K562 (cell line): ENCODE data around the gene CHD3. TPM values are rescaled to one million over a fixed set of nuclear protein-coding genes. Genes with fewer than 3 reads are reported as not detected.

Experiments
- ATAC-seq: fragments of 200-7000 bp; cut with Tn5 transposase; 3 replicates; pipeline ENCODE4 v1.9.1; 2020; ENCODE audit warnings: moderate library complexity
- BruUV-seq: library from RNA; stranded (reverse); fragments of 400-500 nt; replicated peaks from 2 replicates; lab custom pipeline; 2021; lab: Mats Ljungman, UMichigan
- CTCF ChIA-PET: fragments of 300-600 bp; formaldehyde crosslinking; extraction: SDS; loops from one replicate; lab custom pipeline; 2021; ENCODE audit warnings: low intra/inter-chr PET ratio; lab: Yijun Ruan, JAX
- POLR2A ChIA-PET: fragments of 300-600, 350-650 bp; sonication (Branson Sonifier 250); formaldehyde crosslinking; extraction: SDS; loops from one replicate; lab custom pipeline; 2021; ENCODE audit warnings: antibody characterized with exemption, inconsistent platforms; lab: Yijun Ruan, JAX
- DNase-seq, 4 experiments: peaks; one replicate each; pipeline versions ENCODE4 v3.0.0 to v3.0.0-alpha.2; 2011 to 2018; ENCODE audit warnings: low spot score in 3 of 4, mixed read lengths in 3 of 4; ENCODE audit errors: extremely low read depth in 1 of 4
- FAIRE-seq: peaks from 2 replicates; lab custom pipeline; 2011; peaks lifted over from hg19 to GRCh38; lab: Jason Lieb, UNC
- H2AFZ ChIP-seq: 2 replicates; pipeline ENCODE4 v1.6.0; 2011; ENCODE audit warnings: low read depth, low read length, control low read depth, inconsistent platforms
- H3K27ac ChIP-seq: fragments of 200-600 bp; 3 replicates; pipeline ENCODE4 v1.8.0; 2011; ENCODE audit warnings: low read depth, mild to moderate bottlenecking, control low read depth, inconsistent platforms, low read length, moderate library complexity, mixed read lengths; ENCODE audit errors: extremely low read depth
- H3K27me3 ChIP-seq, 2 experiments: fragments of 300-600 bp in 1 of 2; 2 replicates in 1 of 2; 3 replicates in 1 of 2; pipeline versions ENCODE4 v1.6.0 to v1.8.0; 2011; ENCODE audit warnings: inconsistent platforms in 2 of 2, low read length in 2 of 2, mild to moderate bottlenecking in 1 of 2, mixed read lengths in 1 of 2, moderate library complexity in 1 of 2; ENCODE audit not compliant: control insufficient read depth in 2 of 2, insufficient read depth in 2 of 2
- H3K36me3 ChIP-seq: fragments of 300-600 bp; 3 replicates; pipeline ENCODE4 v1.8.0; 2011; ENCODE audit warnings: mild to moderate bottlenecking, low read length, inconsistent platforms; ENCODE audit not compliant: control insufficient read depth, insufficient read depth
- H3K4me1 ChIP-seq, 2 experiments: fragments of 200-600 bp in 1 of 2; replicated peaks in 1 of 2; 2 replicates in 1 of 2; 3 replicates in 1 of 2; pipeline versions ENCODE4 v1.5.1 to v1.8.0; 2011; ENCODE audit warnings: inconsistent platforms in 2 of 2, low read length in 2 of 2, mild to moderate bottlenecking in 1 of 2, mixed read lengths in 1 of 2, moderate library complexity in 1 of 2; ENCODE audit not compliant: control insufficient read depth in 2 of 2, insufficient read depth in 2 of 2
- H3K4me2 ChIP-seq: 2 replicates; pipeline ENCODE4 v1.6.1; 2011; ENCODE audit warnings: low read length, control low read depth, inconsistent platforms, mixed read lengths; ENCODE audit not compliant: insufficient read depth
- H3K4me3 ChIP-seq: fragments of 200-600 bp; sonication (generic), shearing (Covaris generic); 2 replicates; pipeline ENCODE4 v1.5.1; 2016; ENCODE audit warnings: control low read depth, inconsistent platforms
- H3K79me2 ChIP-seq: fragments of 200-600 bp; 3 replicates; pipeline ENCODE4 v1.8.0; 2011; ENCODE audit warnings: low read length, inconsistent platforms; ENCODE audit not compliant: control insufficient read depth, insufficient read depth
- H3K9ac ChIP-seq, 2 experiments: 2 replicates each; pipeline versions ENCODE4 v1.6.0 to v1.6.1; 2011; ENCODE audit warnings: low read depth in 2 of 2, low read length in 2 of 2, control low read depth in 1 of 2, inconsistent platforms in 1 of 2, mild to moderate bottlenecking in 1 of 2, mixed read lengths in 1 of 2; ENCODE audit not compliant: insufficient read depth in 1 of 2
- H3K9me1 ChIP-seq: one replicate; pipeline ENCODE4 v1.6.0; 2011; ENCODE audit warnings: inconsistent platforms, mild to moderate bottlenecking, low read length, moderate library complexity; ENCODE audit not compliant: control insufficient read depth, insufficient read depth
- H3K9me3 ChIP-seq: replicated peaks from 2 replicates; pipeline ENCODE4 v1.5.1; 2011; ENCODE audit warnings: low read depth, low read length, inconsistent platforms; ENCODE audit not compliant: control insufficient read depth, insufficient read depth
- H4K20me1 ChIP-seq: replicated peaks from 2 replicates; pipeline ENCODE4 v1.6.1; 2011; ENCODE audit warnings: low read length, inconsistent platforms, mixed read lengths; ENCODE audit not compliant: control insufficient read depth, insufficient read depth
- CC2D1A ChIP-seq: fragments of 450-650 bp; IDR thresholded peaks from 2 replicates; pipeline ENCODE4 v1.6.1; 2017; ENCODE audit warnings: mild to moderate bottlenecking
- ETV6 ChIP-seq, 3 experiments: fragments of 150-350 bp in 1 of 3; sonication (generic) in 1 of 3; formaldehyde crosslinking in 1 of 3; IDR thresholded peaks; 2 replicates each; pipeline versions ENCODE4 v1.6.1 to v1.8.0; 2014 to 2022; ENCODE audit warnings: borderline replicate concordance in 2 of 3, low read depth in 2 of 3, antibody characterized with exemption in 1 of 3, low read length in 1 of 3, mild to moderate bottlenecking in 1 of 3, missing genetic modification reagents in 1 of 3
- FUS ChIP-seq: fragments of 200-400 bp; formaldehyde crosslinking; optimal IDR thresholded peaks from 2 replicates; pipeline ENCODE3; 2017; ENCODE audit warnings: low read depth, low read length
- HOXB6 ChIP-seq: fragments of 250-450 bp; sonication (Bioruptor Pico); IDR thresholded peaks from 2 replicates; pipeline ENCODE4 v1.5.1; 2022; ENCODE audit warnings: mild to moderate bottlenecking, borderline replicate concordance
- JUND ChIP-seq, 2 experiments: IDR thresholded peaks; 2 replicates in 1 of 2; 3 replicates in 1 of 2; pipeline ENCODE4 v1.6.1; 2011; ENCODE audit warnings: borderline replicate concordance in 2 of 2, low read depth in 2 of 2, low read length in 2 of 2, improper control_type of control experiment in 1 of 2, missing biosample characterization in 1 of 2, missing genetic modification characterization in 1 of 2, missing genetic modification reagents in 1 of 2
- LEF1 ChIP-seq: fragments of 450-650 bp; IDR thresholded peaks from 2 replicates; pipeline ENCODE4 v1.6.1; 2016; ENCODE audit warnings: mild to moderate bottlenecking
- PHB ChIP-seq: fragments of 250-450 bp; sonication (Bioruptor Pico); IDR thresholded peaks from 2 replicates; pipeline ENCODE4 v1.5.0; 2021
- RBFOX2 ChIP-seq: fragments of 200-400 bp; formaldehyde crosslinking; IDR thresholded peaks from 2 replicates; pipeline ENCODE4 v1.6.1; 2017; ENCODE audit warnings: low read depth, mild to moderate bottlenecking, low read length, moderate library complexity
- RBM15 ChIP-seq: fragments of 200-400 bp; formaldehyde crosslinking; IDR thresholded peaks from 2 replicates; pipeline ENCODE4 v1.6.1; 2018; ENCODE audit warnings: mild to moderate bottlenecking, low read length, moderate library complexity; ENCODE audit not compliant: insufficient read depth
- RCOR1 ChIP-seq, 2 experiments: IDR thresholded peaks; 2 replicates each; pipeline ENCODE4 v1.6.1; 2012; ENCODE audit warnings: low read depth in 2 of 2, low read length in 2 of 2, borderline replicate concordance in 1 of 2, improper control_type of control experiment in 1 of 2
- RFX1 ChIP-seq: fragments of 450-650 bp; IDR thresholded peaks from 2 replicates; pipeline ENCODE4 v1.6.1; 2016; ENCODE audit warnings: mild to moderate bottlenecking, moderate library complexity
- SMARCE1 ChIP-seq: fragments of 450-650 bp; IDR thresholded peaks from 2 replicates; pipeline ENCODE4 v1.7.1; 2016; ENCODE audit warnings: mild to moderate bottlenecking
- SRSF7 ChIP-seq: fragments of 200-400 bp; formaldehyde crosslinking; optimal IDR thresholded peaks from 2 replicates; pipeline ENCODE3; 2017; ENCODE audit warnings: mild to moderate bottlenecking, low read depth, low read length
- SUPT5H ChIP-seq: fragments of 450-650 bp; IDR thresholded peaks from 2 replicates; pipeline ENCODE4 v1.6.1; 2016
- TEAD4 ChIP-seq, 2 experiments: sonication (generic) in 1 of 2; formaldehyde crosslinking in 1 of 2; IDR thresholded peaks; 2 replicates each; pipeline versions ENCODE4 v1.6.1 to v1.8.0; 2012 to 2022; ENCODE audit warnings: borderline replicate concordance in 1 of 2, inconsistent platforms in 1 of 2, low read length in 1 of 2, mild to moderate bottlenecking in 1 of 2, missing genetic modification reagents in 1 of 2
- TFAM ChIP-seq: fragments of 250-450 bp; sonication (Bioruptor Pico); conservative IDR thresholded peaks from 2 replicates; pipeline ENCODE4 v1.5.0; 2021; ENCODE audit warnings: mild to moderate bottlenecking, moderate library complexity
- THRAP3 ChIP-seq: fragments of 450-650 bp; IDR thresholded peaks from 2 replicates; pipeline ENCODE4 v1.6.1; 2016; ENCODE audit warnings: mild to moderate bottlenecking, inconsistent platforms, borderline replicate concordance
- WHSC1 ChIP-seq: IDR thresholded peaks from one replicate; pipeline ENCODE4 v1.6.1; 2012; ENCODE audit warnings: low read length, control low read depth, inconsistent platforms
- XRCC3 ChIP-seq: fragments of 450-650 bp; IDR thresholded peaks from 2 replicates; pipeline ENCODE4 v1.6.1; 2017; ENCODE audit warnings: mild to moderate bottlenecking, moderate library complexity
- ZNF124 ChIP-seq: sonication (generic); formaldehyde crosslinking; IDR thresholded peaks from 2 replicates; pipeline ENCODE4 v1.8.1; 2022; ENCODE audit warnings: missing genetic modification reagents
- ZNF146 ChIP-seq: IDR thresholded peaks from one replicate; pipeline ENCODE4 v1.6.1; 2018; ENCODE audit warnings: missing compliant biosample characterization; ENCODE audit not compliant: unreplicated experiment
- ZNF507 ChIP-seq: conservative IDR thresholded peaks from 2 replicates; pipeline ENCODE4 v1.6.1; 2017; ENCODE audit warnings: missing genetic modification characterization, missing compliant biosample characterization
- ZZZ3 ChIP-seq: fragments of 450-650 bp; IDR thresholded peaks from 2 replicates; pipeline ENCODE4 v1.6.1; 2016; ENCODE audit warnings: antibody characterized with exemption, mild to moderate bottlenecking, moderate library complexity
- WGBS: fragments of 100-300 bp; shearing (Covaris generic); methylation state at CpG from one replicate; pipeline ENCODE4 v1.1.6; 2016; ENCODE audit warnings: low coverage, mixed read lengths; ENCODE audit not compliant: insufficient coverage; ENCODE audit errors: missing lambda C conversion rate; 5-methylcytosine and 5-hydroxymethylcytosine counted together
- in situ Hi-C: fragments of 300-500 bp; cut with MboI; formaldehyde crosslinking; loops from 4 replicates; pipeline ENCODE4 v1.15.0; 2018; ENCODE audit warnings: inconsistent platforms, mixed read lengths
- intact Hi-C: fragments of 100-400 bp; cut with micrococcal nuclease; formaldehyde crosslinking; loops from 2 replicates; pipeline ENCODE4 v1.14.2; 2022
- polyA plus RNA-seq, 8 experiments: library from polyadenylated mRNA; depleted of rRNA in 4 of 8; stranded (reverse) in 5 of 8; unstranded in 3 of 8; fragments of >200 nt; fragmentation: Nextera tagmentation in 2 of 8; fragmentation: Illumina TruSeq in 1 of 8; extraction: Ambion mirVana in 2 of 8; extraction: Trizol in 1 of 8; gene quantifications; 2 replicates each; pipeline versions ENCODE4 v1.2.1 to v1.2.3, GENCODE V29; 2011 to 2014; ENCODE audit warnings: inconsistent platforms in 1 of 8, missing spikeins in 1 of 8
- total RNA-seq, 7 experiments: library from RNA; depleted of rRNA in 6 of 7; stranded (reverse); fragments of >200 nt in 6 of 7; fragmentation: Illumina TruSeq in 2 of 7; extraction: Trizol in 2 of 7; gene quantifications; 2 replicates each; pipeline versions ENCODE4 v1.2.1 to v1.2.3, GENCODE V29; 2011 to 2021; ENCODE audit warnings: low replicate concordance in 1 of 7
- TF ChIP-seq, protein P1 (sequence below): sonication (generic); formaldehyde crosslinking; IDR thresholded peaks from 2 replicates; pipeline ENCODE4 v1.8.0; 2022; ENCODE audit warnings: mild to moderate bottlenecking, missing genetic modification reagents

Gene CHD3
- total and polyA plus RNA-seq, 9 of the 15 experiments (the other 6 are each of a cell fraction or from before 2014, with no cell fraction given), result 0.39 to 38.2 (median 21.2) TPM

DNA sequence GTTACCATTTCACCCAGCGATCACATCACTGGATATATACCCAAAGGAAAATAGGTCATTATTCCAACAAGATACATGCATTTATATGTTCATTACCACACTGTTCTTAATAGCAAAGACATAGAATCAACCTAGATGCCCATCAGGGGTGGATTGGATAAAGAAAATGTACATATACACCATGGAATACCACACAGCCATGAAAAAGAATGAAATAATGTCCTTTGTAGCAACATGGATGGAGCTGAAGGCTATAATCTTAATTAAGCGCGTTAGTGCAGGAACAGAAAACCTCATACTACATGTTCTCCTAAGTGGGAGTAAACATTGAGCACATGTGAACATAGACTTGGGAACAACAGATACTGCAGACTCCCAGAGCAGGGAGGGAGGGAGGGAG, 62.0 kb downstream of the CHD3 start (continued):
- TF ChIP-seq RFX1, result no peak
- TF ChIP-seq TEAD4 (IDR thresholded peaks at IDR 0.05; ENCODE audit: low read length), result no peak
- TF ChIP-seq TEAD4 (CRISPR knock-in tag; IDR thresholded peaks at IDR 0.05; ENCODE audit: borderline replicate concordance), result no peak
- TF ChIP-seq ZNF146, result peak; percentile 70
- TF ChIP-seq ZNF507 (tag), result no peak
- TF ChIP-seq WHSC1, result no peak
- 0 out of 2 replicates have a peak, but pooled peaks have one; percentile 29 for TF ChIP-seq SUPT5H
- no peak for TF ChIP-seq SMARCE1
- no peak for TF ChIP-seq JUND (IDR thresholded peaks at IDR 0.05; ENCODE audit: borderline replicate concordance, low read depth, low read length)
- TF ChIP-seq JUND (tag; IDR thresholded peaks at IDR 0.05; ENCODE audit: borderline replicate concordance, low read depth, low read length), result no peak
- no peak for TF ChIP-seq RBM15
- TF ChIP-seq XRCC3, result no peak

DNA sequence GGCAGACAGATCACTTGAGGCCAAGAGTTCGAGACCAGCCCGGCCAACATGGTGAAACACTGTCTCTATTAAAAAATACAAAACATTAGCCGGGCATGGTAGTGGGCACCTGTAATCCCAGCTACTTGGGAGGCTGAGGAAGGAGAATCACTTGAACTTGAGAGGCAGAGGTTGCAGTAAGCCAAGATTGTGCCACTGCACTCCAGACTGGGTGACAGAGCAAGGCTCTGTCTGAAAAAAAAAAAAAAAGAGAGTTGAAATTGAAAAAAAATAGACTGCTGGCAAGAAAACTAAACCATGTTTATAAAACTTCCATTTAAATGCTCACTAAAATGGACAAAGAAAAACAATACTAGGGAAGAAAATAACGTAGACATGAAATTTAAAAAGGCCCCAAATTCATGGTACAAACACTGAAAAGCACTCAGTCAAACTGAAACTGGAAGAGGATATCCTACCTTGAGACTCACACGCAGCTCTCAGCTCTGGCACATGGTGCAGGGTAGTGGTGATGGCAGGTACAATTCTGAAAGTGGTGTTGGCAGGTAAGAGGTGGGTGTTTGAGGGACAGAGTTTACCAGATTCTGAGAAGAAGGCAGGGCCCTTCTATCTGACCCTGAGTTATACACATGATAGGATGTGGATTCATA, 62.7 kb downstream of the CHD3 start:
- H3K4me1 ChIP-seq, result no peaks in the 10 kb centered on the region; a peak in 1 of 5 replicates
- intact Hi-C loops (no loop called here), in situ Hi-C loops (no loop called here)
- H3K9me3 ChIP-seq, result no peaks in the 10 kb centered on the region
- no peak overlapping the region for H3K4me2 ChIP-seq
- H2AFZ ChIP-seq, result no peak overlapping the region
- H3K9me1 ChIP-seq, result no peaks in the 10 kb centered on the region
- H3K9ac ChIP-seq, result no peak overlapping the region
- no peaks in the 10 kb centered on the region for H3K27me3 ChIP-seq
- no TSS peak for BruUV-seq
- POLR2A ChIA-PET, result interaction anchor here (1.1 kb wide), 1 partner anchor 13 kb away, joined by 4 read pairs; no protein-coding TSS in a partner anchor
- no peak for ATAC-seq
- no peaks in the 10 kb centered on the region for H3K79me2 ChIP-seq
- 56% methylated on average over 5 of the region's 5 CpGs for WGBS
- FAIRE-seq, result no peak
- peaks cover 24% of the 10 kb centered on the region for H3K36me3 ChIP-seq
- no peak for DNase-seq
- H4K20me1 ChIP-seq, result no peaks in the 10 kb centered on the region
- CTCF ChIA-PET, result no interaction called here
- H3K27ac ChIP-seq, result no peak overlapping the region
- no peak overlapping the region for H3K4me3 ChIP-seq
- TF ChIP-seq ETV6 (IDR thresholded peaks at IDR 0.05; ENCODE audit: borderline replicate concordance in 1 of 2, low read depth in 2 of 2, low read length in 1 of 2), result no peak
- no peak for TF ChIP-seq ETV6 (CRISPR knock-in tag; IDR thresholded peaks at IDR 0.05; ENCODE audit: borderline replicate concordance)
- TF ChIP-seq, protein P1, sequence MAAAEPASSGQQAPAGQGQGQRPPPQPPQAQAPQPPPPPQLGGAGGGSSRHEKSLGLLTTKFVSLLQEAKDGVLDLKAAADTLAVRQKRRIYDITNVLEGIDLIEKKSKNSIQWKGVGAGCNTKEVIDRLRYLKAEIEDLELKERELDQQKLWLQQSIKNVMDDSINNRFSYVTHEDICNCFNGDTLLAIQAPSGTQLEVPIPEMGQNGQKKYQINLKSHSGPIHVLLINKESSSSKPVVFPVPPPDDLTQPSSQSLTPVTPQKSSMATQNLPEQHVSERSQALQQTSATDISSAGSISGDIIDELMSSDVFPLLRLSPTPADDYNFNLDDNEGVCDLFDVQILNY (CRISPR knock-in tag), result no peak
- no peak for TF ChIP-seq SRSF7
- no peak for TF ChIP-seq RCOR1 (IDR thresholded peaks at IDR 0.05; ENCODE audit: borderline replicate concordance in 1 of 2, low read depth in 2 of 2, low read length in 2 of 2)
- TF ChIP-seq FUS, result no peak
- no peak for TF ChIP-seq CC2D1A
- no peak for TF ChIP-seq TFAM (CRISPR knock-in tag)
- no peak for TF ChIP-seq LEF1
- TF ChIP-seq THRAP3, result no peak
- TF ChIP-seq HOXB6 (CRISPR knock-in tag), result no peak
- no peak for TF ChIP-seq ZNF124 (CRISPR knock-in tag)
- no peak for TF ChIP-seq RBFOX2
- no peak for TF ChIP-seq PHB
- TF ChIP-seq ZZZ3, result no peak
- TF ChIP-seq, all 486 proteins: peak for 0
